H1 (cell line): ENCODE results near the gene CBARP. TPM values are rescaled to one million over a fixed set of nuclear protein-coding genes. Genes with fewer than 3 reads are reported as not detected.
A peak's percentile ranks its signal among the peaks of the same experiment; 100 is the strongest.

Experiments
- ATF3 ChIP-seq: IDR thresholded peaks from 2 replicates; pipeline ENCODE4 v1.6.1; 2011; ENCODE audit warnings: low read depth, mild to moderate bottlenecking, low read length; ENCODE audit not compliant: insufficient read depth
- BRCA1 ChIP-seq: IDR thresholded peaks from 2 replicates; pipeline ENCODE4 v1.6.1; 2012; ENCODE audit warnings: low read depth, low read length, improper control_type of control experiment
- CEBPB ChIP-seq: IDR thresholded peaks from 2 replicates; pipeline ENCODE4 v1.6.1; 2012; ENCODE audit warnings: low read depth, low read length
- CHD2 ChIP-seq: IDR thresholded peaks from 2 replicates; pipeline ENCODE4 v1.6.1; 2012; ENCODE audit warnings: low read length, improper control_type of control experiment
- CREB1 ChIP-seq: IDR thresholded peaks from 2 replicates; pipeline ENCODE4 v1.6.1; 2012; ENCODE audit warnings: inconsistent platforms
- CTBP2 ChIP-seq: IDR thresholded peaks from 2 replicates; pipeline ENCODE4 v1.7.0; 2011; ENCODE audit warnings: borderline replicate concordance, mild to moderate bottlenecking, moderate library complexity, mixed read lengths, low read length; ENCODE audit not compliant: insufficient read depth, insufficient read length
- GTF2F1 ChIP-seq: IDR thresholded peaks from 2 replicates; pipeline ENCODE4 v1.6.1; 2012; ENCODE audit warnings: low read depth, low read length, improper control_type of control experiment, borderline replicate concordance
- KDM4A ChIP-seq: IDR thresholded peaks from one replicate; pipeline ENCODE4 v1.7.1; 2012; ENCODE audit warnings: low read depth, mild to moderate bottlenecking, moderate library complexity, low read length, inconsistent platforms; ENCODE audit not compliant: severe bottlenecking
- RFX5 ChIP-seq: IDR thresholded peaks from 2 replicates; pipeline ENCODE4 v1.6.1; 2011; ENCODE audit warnings: low read depth, low read length, improper control_type of control experiment, borderline replicate concordance
- SAP30 ChIP-seq: fragments of 300-600 bp; sonication (generic); IDR thresholded peaks from 2 replicates; pipeline ENCODE4 v1.7.1; 2012; ENCODE audit warnings: low read length, moderate library complexity, mild to moderate bottlenecking, inconsistent platforms; ENCODE audit not compliant: insufficient read depth, insufficient replicate concordance
- SIN3A ChIP-seq, 2 experiments: IDR thresholded peaks in 1 of 2; conservative IDR thresholded peaks in 1 of 2; 2 replicates each; pipeline ENCODE4 v1.6.1; 2011 to 2012; ENCODE audit warnings: low read length in 2 of 2, improper control_type of control experiment in 1 of 2, low read depth in 1 of 2, mild to moderate bottlenecking in 1 of 2
- SP1 ChIP-seq: IDR thresholded peaks from 2 replicates; pipeline ENCODE4 v1.6.1; 2011; ENCODE audit warnings: low read depth, low read length
- SP2 ChIP-seq: IDR thresholded peaks from 2 replicates; pipeline ENCODE4 v1.6.1; 2012; ENCODE audit warnings: mild to moderate bottlenecking, low read length, inconsistent platforms
- SP4 ChIP-seq: IDR thresholded peaks from 2 replicates; pipeline ENCODE4 v1.6.1; 2012; ENCODE audit warnings: low read length, inconsistent platforms
- TAF7 ChIP-seq: optimal IDR thresholded peaks from 2 replicates; pipeline ENCODE3; 2011; ENCODE audit warnings: low read depth, mild to moderate bottlenecking, inconsistent platforms, low read length, moderate library complexity, borderline replicate concordance
- YY1 ChIP-seq: IDR thresholded peaks from 2 replicates; pipeline ENCODE4 v1.6.1; 2011; ENCODE audit warnings: low read depth, mild to moderate bottlenecking, low read length
- ZNF274 ChIP-seq: IDR thresholded peaks from 2 replicates; pipeline ENCODE4 v1.7.0; 2012; ENCODE audit warnings: low read length, borderline replicate concordance; ENCODE audit errors: extremely low read depth
- polyA plus RNA-seq, 7 experiments: library from polyadenylated mRNA; depleted of rRNA in 3 of 7; stranded (reverse) in 5 of 7; unstranded in 2 of 7; fragments of >200 nt in 5 of 7; fragments of 200-250 nt in 2 of 7; gene quantifications; 1 replicate in 5 of 7; 2 replicates in 1 of 7; 4 replicates in 1 of 7; pipeline versions ENCODE4 v1.2.1 to v1.2.3, GENCODE V29; 2011 to 2013; ENCODE audit warnings: missing spikeins in 2 of 7, mixed read lengths in 2 of 7
- total RNA-seq: library from RNA; stranded (reverse); fragmentation: NEBNext Ultra II Directional; extraction: Animal tissue kit (Norgen Biotek cat#: 25700); gene quantifications from 2 replicates; pipeline ENCODE4 v1.2.1, GENCODE V29; 2021

Gene CBARP
- total and polyA plus RNA-seq, 2 of the 8 experiments (the other 6 are each of a cell fraction or from before 2014, with no cell fraction given) = 4.9 to 14.7 TPM

GRCh38 chr19:1260749-1261537 lies 23.1 kb upstream of the CBARP start (continued):
- TF ChIP-seq CHD2 (peak; percentile 90), RFX5 (no peak), SP1 (peak; percentile 97), SIN3A (conservative IDR thresholded peaks at IDR 0.05 in 1 of 2, IDR thresholded peaks at IDR 0.05 in 1 of 2; ENCODE audit: low read depth in 1 of 2, low read length in 2 of 2) (peak; percentile 49 to 79; a peak in 3 of 4 replicates), SP4 (peak; percentile 73; the same call in 1 of the 2 replicates), YY1 (no peak), GTF2F1 (no peak), TAF7 (no peak), SP2 (peak; percentile 80), BRCA1 (no peak), CREB1 (peak; percentile 87), SAP30 (no peak), ATF3 (no peak), KDM4A (no peak), ZNF274 (no peak), CEBPB (no peak), CTBP2 (peak; percentile 64)
- TF ChIP-seq, all 59 proteins: peak for 10
